Stimulated activated CD8-positive, alpha-beta memory T cell treated with anti-CD3 and anti-CD28 coated beads, Interleukin-7, amount 100 ng/mL, for 24 hours (primary cell): Measurements from ENCODE around the gene SLCO4A1.

Experiments
- DNase-seq: peaks from one replicate; pipeline ENCODE4 v3.0.0-alpha.2; 2020; ENCODE audit warnings: low read depth

The SLCO4A1 gene

GRCh38 chr20:62607366-62608217 is 34.7 kb upstream of the SLCO4A1 start:
- DNase-seq: no peak

DNA sequence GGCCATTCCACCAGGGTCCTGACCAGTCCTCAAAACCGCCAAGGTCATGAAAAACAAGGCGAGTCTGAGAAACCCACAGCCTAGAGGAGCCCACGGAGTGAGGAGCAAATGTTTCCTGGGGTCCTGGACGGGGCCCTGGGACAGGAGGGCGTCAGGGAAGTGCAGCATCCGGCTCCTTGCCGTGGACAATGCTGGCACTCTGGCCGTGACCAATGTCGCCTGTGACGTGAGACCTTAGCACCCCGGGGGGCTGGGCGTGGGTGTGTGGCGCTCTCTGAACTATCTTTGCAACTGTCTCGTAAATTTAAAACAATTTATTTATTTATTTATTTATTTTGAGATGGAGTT is 34.1 kb upstream of the SLCO4A1 start:
- DNase-seq: no peak

DNA sequence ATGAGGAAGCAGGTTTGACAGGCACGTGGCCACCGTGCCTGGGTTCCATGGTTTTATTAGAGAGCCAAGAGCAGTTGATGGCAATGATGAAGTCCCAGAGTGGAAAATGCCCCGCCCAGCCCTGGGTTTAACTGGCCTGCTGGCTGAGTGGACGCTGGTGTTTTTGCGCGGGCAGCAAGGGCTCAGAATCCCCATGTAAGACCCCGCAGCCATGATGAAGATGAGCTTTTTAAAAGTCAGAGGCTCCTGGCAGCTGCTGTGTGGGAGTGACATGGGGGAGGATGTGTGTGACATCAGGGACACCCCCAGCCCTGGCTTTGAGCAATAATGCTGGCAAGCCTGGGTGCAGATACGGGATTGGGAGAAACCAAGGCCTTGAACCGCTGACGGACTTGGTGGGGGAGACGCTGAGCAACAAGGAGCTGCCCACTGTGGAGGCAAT is 33.0 kb upstream of the SLCO4A1 start:
- no peak for DNase-seq

DNA sequence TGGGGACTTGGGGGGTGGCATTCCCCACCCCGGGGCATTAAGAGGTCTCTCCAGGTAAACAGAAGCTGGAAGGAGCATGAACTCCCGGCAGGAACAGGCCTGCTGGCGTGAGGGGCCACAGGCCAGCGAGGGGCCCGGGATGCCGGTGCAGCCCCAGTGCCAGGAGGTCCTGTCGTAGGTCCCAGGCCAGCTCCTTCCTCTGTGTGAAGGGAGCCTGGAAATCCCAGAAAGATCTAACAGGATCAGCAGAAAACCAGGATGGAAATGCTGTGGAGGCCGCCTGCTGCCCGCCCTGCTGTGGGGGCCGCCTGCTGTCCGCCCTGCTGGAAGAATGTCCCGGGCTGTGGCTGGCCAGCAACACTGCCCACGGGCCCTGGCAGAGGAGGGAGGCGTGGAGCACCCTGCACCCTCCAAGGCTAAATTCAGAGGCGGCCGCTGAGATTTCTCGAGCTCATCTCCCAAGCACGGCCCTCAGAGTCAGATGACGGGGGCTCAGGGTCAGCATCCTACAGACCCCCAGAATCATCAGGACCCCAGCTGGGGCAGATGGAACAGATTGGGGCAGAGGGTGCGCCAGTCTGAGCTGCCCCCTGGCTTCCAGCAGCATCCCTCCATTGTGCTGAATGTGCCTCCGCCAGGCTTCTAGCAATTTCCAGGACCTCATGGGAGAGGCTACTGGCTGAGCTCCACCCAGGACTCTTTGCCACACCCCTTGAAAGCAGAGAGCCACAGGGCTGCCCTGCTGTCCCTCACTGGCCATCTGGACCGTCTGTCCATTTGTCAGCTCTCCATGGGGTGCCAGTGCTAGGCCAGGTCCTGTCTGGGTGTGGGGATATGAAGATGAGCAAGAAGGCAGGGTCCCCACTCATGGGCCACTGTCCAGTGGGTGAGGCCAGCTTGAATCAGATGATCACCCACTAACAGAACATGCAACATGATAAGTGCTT is 32.2 kb upstream of the SLCO4A1 start:
- no peak for DNase-seq

DNA sequence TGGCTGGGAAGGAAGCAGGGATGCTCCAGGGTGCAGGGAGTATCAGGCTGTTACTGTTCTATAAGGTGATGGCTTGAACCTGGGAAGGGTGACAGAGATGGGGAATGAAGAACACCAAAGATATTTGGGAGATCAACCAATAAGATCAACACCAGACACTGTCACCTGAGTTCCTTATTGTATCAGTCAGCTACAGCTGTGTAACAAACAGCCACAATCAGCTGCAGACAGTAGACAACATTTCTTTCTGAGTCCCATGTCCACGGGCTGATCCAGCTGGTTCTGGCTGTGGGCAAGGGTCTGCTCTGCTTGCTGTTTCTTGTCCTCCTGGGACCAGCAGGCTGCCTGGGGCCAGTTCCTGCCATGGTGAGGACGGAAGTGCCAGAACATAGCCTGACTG is 31.3 kb upstream of the SLCO4A1 start:
- DNase-seq: no peak

DNA sequence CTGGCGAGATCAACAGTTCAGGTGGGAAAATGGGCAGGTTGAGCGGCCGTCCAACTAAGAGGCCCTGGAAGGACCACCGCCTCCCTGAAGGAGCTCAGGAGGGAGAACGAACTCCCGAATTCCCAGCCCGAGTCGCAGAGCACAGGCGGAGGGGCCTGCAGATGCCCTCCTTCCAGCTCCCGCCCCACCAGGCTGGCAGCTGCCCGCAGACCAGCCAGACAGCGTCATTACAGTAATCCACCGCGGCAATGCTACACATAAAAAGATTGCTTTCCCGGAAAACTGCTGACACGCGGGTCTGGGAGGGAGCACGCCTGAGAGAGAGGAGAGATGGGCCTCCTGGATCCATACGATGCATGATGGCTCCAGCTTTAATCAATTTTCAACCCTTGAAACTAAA is 30.5 kb upstream of the SLCO4A1 start:
- DNase-seq: no peak

- no peak for DNase-seq
These were observed 28.0 kb upstream of the SLCO4A1 start for GRCh38 chr20:62614085-62614960.

- DNase-seq: no peak
These were observed 27.2 kb upstream of the SLCO4A1 start for GRCh38 chr20:62614961-62615680.

GRCh38 chr20:62615750-62616251 is 26.5 kb upstream of the SLCO4A1 start:
- DNase-seq: no peak

DNA sequence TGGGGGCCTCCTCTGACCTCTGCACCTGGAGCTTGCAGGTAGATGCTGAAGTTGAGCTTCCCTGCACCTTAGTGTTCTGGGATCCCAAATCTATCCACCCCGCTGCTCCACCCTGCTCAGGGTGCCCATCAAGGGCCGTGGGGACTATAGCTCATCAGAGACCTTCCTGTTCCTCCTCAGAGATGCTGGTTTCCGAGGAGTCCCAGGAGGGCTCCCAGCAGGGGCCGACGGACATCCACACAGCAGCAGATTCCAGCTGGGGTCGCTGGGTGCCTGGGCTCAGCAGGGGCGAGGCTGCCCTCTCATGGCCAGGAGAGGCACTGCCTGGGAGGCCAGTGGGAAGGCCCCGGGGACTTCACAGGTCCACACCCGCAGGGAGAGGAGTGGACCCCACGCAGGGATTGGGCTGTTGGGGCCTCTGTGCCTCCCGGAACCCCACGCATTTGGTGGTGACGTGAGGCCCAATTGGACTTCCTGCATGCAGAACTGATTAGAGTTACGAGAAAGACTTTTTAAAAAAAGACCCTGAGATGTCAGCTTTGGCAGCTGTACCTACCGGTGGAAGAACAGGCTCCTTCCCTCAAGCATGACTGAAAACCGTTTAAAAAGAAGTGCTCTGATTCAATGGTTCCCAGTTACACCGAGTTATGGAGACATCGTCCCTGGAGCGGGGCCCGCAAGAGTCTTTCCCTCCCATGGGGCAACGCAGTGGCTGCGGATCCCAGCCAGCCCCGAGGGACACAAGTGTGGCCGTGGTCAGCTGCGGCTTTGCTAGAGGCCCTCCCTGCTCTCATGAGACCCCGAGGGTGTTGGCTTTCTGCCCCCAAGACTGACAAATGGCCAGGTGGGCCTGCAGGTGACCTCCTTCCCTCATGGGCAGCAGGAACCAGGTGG is 25.3 kb upstream of the SLCO4A1 start:
- DNase-seq: peak; percentile 47

GRCh38 chr20:62617711-62618483 is 24.4 kb upstream of the SLCO4A1 start:
- DNase-seq: no peak

DNA sequence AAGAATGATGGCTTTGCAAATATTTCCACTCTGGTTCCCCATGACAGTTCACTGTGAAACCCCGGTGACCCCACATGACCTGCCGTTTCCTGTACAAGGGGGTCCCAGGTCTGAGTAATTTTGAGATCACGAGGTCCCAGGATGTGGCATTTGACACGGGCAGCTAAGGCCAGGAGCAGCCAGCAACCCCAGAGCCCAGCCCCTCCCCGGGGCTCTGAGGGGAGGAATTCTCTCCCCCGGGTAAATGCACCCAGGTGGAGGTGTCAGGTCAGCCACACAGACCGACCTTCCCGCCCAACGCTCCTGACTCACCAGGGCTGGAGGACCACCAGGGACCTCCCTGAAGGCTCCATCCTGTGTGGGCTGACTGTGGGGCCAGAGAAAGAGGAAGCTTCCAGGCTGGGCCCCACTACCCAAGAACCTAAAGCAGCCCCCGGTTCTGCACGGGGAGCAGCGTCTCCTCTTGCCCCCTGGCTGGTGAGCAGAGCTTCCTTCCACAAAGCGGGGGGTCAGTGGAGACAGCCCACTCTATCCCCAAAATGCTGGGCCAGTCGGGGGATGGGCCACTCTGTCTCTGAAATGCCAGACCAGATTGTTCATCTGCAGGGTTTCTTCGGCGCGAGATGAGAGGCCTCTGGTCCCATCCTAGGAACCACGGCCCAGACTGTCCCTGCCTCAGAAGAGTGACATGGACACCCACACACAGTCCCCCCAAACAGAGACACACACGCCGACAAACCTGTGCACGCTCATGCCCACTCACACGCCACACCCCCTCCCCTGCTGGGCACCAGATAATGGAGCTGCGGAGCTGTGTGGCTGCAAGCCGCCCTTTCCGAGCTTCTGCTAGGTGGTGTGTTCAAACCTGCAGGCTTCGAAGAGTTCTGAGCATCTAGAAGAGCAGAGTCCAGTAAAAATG is 23.4 kb upstream of the SLCO4A1 start:
- no peak for DNase-seq

DNA sequence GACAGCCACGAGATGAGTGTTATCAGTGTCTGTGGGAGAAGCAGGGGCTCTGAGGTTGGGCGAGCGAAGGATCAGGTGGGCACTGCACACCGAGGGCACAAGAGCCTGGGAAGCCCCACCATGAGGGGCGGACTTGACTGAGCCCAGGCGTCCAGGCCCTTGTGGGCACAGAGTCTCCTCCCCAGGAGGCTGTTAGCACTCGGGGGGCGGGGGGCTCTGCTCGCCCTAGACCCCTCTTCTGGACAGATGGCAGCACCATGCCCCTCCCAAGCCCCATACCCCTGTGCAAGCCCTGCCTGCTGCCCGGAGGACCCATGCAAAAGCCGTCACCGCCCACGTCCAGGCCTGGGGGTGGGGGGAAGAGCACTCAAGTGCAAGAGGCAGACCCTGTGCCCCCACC is 21.7 kb upstream of the SLCO4A1 start:
- DNase-seq: no peak

DNA sequence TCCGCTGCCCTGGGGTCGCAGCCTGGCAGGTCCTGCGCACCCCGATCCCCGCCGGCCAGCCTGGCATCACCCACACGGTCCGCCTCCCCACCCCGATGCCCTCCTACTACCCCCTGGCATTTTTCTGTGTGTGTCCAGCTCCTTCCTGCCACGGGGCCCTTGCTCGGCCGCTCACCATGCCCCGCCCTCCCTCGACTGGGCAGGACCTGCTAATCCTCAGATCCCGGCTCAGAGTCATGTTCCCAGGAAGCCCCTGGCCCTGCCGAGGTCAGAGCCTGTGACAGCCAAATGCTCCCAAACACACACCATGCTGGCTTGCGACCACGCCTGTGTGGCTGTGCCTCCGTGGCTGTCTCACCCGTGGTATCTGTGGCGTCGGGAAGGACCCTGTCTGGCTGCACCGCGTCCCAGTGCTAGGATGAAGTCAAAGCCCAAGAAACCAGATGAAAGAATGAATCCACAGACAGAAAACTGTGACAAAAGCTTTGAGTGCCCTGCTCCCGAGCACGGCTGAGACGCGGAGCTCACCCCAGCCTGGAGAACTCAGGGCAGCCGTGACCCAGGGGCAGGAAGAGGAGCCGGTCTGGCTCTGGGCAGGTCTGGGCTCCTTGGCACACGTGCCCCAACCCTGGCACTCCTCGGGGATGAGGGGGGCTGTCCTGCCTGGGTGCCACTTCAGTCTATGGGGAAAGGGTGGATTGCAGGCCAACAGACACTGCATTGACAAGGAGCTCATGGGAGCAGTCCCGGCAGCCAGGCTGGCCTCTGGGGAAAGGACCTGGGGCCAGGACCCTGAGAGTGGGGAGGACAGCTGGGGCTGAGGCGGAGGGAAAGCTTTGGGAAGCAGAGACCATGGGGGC is 20.8 kb upstream of the SLCO4A1 start:
- DNase-seq: no peak

GRCh38 chr20:62622178-62622876 is 20.0 kb upstream of the SLCO4A1 start:
- DNase-seq: no peak

GRCh38 chr20:62622877-62623487 is 19.3 kb upstream of the SLCO4A1 start:
- no peak for DNase-seq
